RPMI7951 (cell line): ENCODE measurements around the gene AP2A1. TPM values are rescaled to one million over a fixed set of nuclear protein-coding genes. Genes with fewer than 3 reads are reported as not detected.
A peak's percentile ranks its signal among the peaks of the same experiment; 100 is the strongest.

Experiments
- DNase-seq: peaks from one replicate; pipeline ENCODE4 v3.0.0-alpha.2; 2012; ENCODE audit warnings: low read depth
- total RNA-seq: library from RNA; depleted of rRNA; stranded (reverse); fragments of >200 nt; shearing (Covaris generic); gene quantifications from 2 replicates; pipeline ENCODE4 v1.2.3, GENCODE V29; 2014

AP2A1 gene
- total RNA-seq, 1 experiment from 2014 or later, result 51.8 TPM

GRCh38 chr19:49793561-49793840, 26.7 kb downstream of the AP2A1 start:
- peak; percentile 58 for DNase-seq

- no peak for DNase-seq
Observed at GRCh38 chr19:49795615-49796014, 28.8 kb downstream of the AP2A1 start.

- no peak for DNase-seq
Observed at GRCh38 chr19:49798574-49798973, 31.8 kb downstream of the AP2A1 start.

- DNase-seq, result no peak
Observed at GRCh38 chr19:49799271-49799797, 32.5 kb downstream of the AP2A1 start.

- DNase-seq, result no peak
Observed at GRCh38 chr19:49799798-49800376, 33.1 kb downstream of the AP2A1 start.

GRCh38 chr19:49800771-49801170, 34.0 kb downstream of the AP2A1 start:
- DNase-seq, result no peak

- no peak for DNase-seq
Observed at GRCh38 chr19:49801401-49801888, 34.6 kb downstream of the AP2A1 start.

- peak; percentile 24 for DNase-seq
Observed at GRCh38 chr19:49801966-49802661, 35.3 kb downstream of the AP2A1 start.

- DNase-seq, result no peak
Observed at GRCh38 chr19:49802836-49803528, 36.2 kb downstream of the AP2A1 start.

GRCh38 chr19:49803529-49803856, 36.7 kb downstream of the AP2A1 start:
- DNase-seq, result no peak

- no peak for DNase-seq
Observed at GRCh38 chr19:49805822-49806619, 39.2 kb downstream of the AP2A1 start.

- no peak for DNase-seq
Observed at GRCh38 chr19:49806620-49806959, 39.8 kb downstream of the AP2A1 start.

- no peak for DNase-seq
Observed at GRCh38 chr19:49807058-49807903, 40.5 kb downstream of the AP2A1 start.

- no peak for DNase-seq
Observed at GRCh38 chr19:49807904-49808675, 41.3 kb downstream of the AP2A1 start.

- DNase-seq, result peak; percentile 77
Observed at GRCh38 chr19:49808711-49809159, 41.9 kb downstream of the AP2A1 start.

GRCh38 chr19:49809160-49809940, 42.5 kb downstream of the AP2A1 start:
- DNase-seq, result peak; percentile 48

- no peak for DNase-seq
Observed at GRCh38 chr19:49809941-49810389, 43.2 kb downstream of the AP2A1 start.

GRCh38 chr19:49811328-49811727, 44.5 kb downstream of the AP2A1 start:
- no peak for DNase-seq

- no peak for DNase-seq
Observed at GRCh38 chr19:49812452-49812996, 45.7 kb downstream of the AP2A1 start.
